EH (cell line): Measurements from ENCODE around the gene GPRC5C.

Experiments
- DNase-seq: peaks from one replicate; pipeline ENCODE4 v3.0.0-alpha.2; 2015; ENCODE audit warnings: low read depth

Gene GPRC5C

GRCh38 chr17:74433421-74434121, 1.7 kb downstream of the GPRC5C start:
- DNase-seq, result no peak

DNA sequence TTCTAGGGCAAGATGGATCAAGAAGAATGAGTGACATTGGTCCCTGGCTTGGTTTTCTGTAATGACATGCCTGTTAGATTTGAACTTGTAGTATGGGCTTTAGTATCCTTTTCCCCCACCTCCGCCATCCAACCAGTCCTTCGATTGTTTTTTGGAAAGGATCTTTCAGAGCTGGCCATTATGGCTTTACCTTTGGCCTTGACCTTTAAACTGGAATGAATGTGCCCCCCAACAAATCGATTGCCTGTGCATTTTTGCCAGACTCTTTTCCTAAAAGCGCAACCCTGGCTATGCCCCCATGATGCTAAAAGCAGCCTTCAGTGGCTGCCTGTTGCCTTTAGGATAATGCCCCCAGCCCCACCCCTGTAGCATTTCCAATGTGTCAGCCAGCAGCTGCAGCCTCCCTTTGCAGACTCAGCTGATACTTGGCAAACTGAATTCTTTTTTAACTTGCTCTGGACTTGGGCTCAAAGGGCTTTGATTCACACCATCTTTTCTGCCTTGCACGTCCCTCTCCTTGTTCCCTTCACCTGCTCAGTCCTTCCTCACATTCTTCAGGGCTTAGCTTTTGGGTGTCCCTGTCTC, 4.0 kb downstream of the GPRC5C start:
- no peak for DNase-seq

DNA sequence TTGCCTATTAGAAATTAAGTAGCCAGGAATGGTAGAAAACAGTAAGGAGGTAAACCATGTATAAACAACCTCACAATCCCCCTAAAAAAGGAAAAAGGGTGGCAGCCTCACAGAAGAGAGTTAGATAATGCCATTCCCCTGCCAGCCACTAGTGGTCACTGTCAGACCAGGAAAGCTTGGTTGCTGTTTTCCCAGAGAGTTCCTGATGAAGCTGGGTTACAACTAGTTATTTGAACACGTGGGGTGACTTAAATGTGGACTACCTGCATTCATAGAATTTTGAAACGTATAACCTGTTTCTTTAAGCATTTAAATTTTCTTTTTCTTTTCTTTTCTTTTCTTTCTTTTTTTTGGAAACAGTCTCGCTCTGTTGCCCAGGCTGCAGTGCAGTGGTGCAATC, 5.8 kb downstream of the GPRC5C start:
- no peak for DNase-seq

DNA sequence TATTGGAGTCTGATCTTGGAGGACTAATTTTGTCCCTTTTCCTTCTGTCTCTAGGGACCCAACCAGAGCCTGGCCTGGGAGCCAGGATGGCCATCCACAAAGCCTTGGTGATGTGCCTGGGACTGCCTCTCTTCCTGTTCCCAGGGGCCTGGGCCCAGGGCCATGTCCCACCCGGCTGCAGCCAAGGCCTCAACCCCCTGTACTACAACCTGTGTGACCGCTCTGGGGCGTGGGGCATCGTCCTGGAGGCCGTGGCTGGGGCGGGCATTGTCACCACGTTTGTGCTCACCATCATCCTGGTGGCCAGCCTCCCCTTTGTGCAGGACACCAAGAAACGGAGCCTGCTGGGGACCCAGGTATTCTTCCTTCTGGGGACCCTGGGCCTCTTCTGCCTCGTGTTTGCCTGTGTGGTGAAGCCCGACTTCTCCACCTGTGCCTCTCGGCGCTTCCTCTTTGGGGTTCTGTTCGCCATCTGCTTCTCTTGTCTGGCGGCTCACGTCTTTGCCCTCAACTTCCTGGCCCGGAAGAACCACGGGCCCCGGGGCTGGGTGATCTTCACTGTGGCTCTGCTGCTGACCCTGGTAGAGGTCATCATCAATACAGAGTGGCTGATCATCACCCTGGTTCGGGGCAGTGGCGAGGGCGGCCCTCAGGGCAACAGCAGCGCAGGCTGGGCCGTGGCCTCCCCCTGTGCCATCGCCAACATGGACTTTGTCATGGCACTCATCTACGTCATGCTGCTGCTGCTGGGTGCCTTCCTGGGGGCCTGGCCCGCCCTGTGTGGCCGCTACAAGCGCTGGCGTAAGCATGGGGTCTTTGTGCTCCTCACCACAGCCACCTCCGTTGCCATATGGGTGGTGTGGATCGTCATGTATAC, 8.0 kb downstream of the GPRC5C start:
- no peak for DNase-seq

DNA sequence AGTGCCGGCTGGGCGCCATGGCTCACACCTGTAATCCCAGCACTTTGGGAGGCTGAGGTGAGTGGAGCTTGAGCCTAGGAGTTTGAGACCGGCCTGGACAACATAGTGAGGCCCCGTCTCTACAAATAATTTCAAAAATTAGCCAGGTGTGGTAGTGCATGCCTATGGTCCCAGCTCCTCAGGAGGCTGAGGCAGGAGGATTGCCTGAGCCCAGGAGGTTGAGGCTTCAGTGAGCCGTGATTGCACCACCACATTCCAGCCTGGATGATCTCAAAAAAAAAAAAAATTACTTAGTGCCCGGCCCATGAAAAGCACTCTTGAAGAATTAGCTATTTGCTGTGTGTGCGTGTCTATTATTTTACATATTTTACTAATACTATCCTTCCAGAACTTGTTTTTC, 9.6 kb downstream of the GPRC5C start:
- DNase-seq, result no peak

- no peak for DNase-seq
Observed at GRCh38 chr17:74442291-74442669, 10.4 kb downstream of the GPRC5C start.

GRCh38 chr17:74442670-74443515, 11.0 kb downstream of the GPRC5C start:
- DNase-seq, result no peak

GRCh38 chr17:74443516-74444296, 11.8 kb downstream of the GPRC5C start:
- DNase-seq, result no peak

- DNase-seq, result no peak
Observed at GRCh38 chr17:74444406-74444805, 12.5 kb downstream of the GPRC5C start.

GRCh38 chr17:74445158-74445557, 13.3 kb downstream of the GPRC5C start:
- DNase-seq, result no peak

GRCh38 chr17:74446551-74447500, 14.9 kb downstream of the GPRC5C start:
- DNase-seq, result no peak

GRCh38 chr17:74447628-74448159, 15.8 kb downstream of the GPRC5C start:
- no peak for DNase-seq

- DNase-seq, result no peak
Observed at GRCh38 chr17:74448756-74449155, 16.9 kb downstream of the GPRC5C start.

- DNase-seq, result no peak
Observed at GRCh38 chr17:74449306-74449705, 17.4 kb downstream of the GPRC5C start.

DNA sequence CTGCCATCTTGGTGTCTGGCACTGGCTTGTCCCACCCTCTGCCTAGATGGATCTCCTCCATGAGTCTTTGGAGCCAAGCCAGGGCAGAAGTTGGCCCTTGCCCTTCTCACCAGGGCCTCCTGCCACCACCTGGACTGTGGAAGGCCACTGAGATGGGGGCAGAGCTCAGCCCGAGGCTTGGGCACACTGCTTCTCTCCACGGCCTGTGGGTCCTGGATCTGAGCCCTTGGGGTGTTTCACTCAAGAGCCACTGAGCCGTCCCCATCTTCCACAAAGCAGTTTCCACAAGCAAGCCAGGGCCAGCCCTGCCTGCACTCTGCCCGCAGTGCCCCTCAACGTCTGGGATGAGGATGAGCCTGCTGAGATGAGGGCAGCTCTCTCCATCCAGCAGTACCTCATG, 17.9 kb downstream of the GPRC5C start:
- no peak for DNase-seq

DNA sequence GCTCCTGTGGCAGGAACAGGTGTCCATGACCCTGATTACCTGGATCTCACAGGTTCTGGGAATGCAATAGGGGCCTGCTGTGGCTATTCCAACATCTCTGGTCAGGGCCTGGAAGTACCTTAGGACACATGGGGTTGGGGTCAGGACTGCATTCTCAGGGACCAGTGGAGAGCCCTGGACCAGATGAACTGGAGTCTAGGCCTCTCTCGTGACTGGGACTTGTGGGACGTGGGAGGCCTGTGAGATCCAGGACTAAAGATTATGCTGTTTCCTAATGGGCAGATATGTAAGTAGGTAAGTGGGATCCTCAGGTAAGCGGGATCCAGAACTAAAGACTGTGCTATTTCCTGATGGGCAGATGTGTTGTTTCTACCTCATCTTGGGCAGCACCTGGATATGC, 18.3 kb downstream of the GPRC5C start:
- no peak for DNase-seq

DNA sequence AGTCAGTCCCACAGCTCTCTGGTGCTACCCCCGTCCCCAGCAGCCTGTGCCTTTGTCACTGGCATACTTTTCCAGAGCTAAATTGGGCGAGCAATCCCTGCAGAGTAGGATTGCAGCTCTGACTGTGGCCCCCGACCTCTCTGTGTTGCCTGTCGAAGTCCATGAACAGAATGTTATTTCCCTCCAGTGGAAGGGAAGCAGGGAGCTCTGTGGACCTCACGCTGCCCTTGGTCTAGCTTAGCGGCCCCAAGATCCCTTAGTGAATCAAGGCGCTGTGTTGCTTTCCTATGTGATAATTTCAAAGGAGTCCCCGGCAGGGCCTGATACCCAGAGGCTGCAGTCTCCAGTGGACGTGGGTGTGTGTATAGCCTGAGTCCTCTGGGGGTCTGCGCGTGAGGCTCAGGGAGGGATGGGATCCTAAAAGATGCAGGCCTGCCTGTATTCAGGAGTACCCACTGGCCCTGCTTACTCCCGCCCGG, 19.1 kb downstream of the GPRC5C start:
- DNase-seq, result no peak

GRCh38 chr17:74451557-74451956, 19.7 kb downstream of the GPRC5C start:
- no peak for DNase-seq

- no peak for DNase-seq
Observed at GRCh38 chr17:74452033-74452840, 20.3 kb downstream of the GPRC5C start.
